Gastroesophageal sphincter (tissue), 3 donors: ENCODE measurements around the gene TAS1R1.

Experiments used
- POLR2A ChIP-seq, 2 donors: fragments of 450-650 bp; IDR thresholded peaks; one replicate each; pipeline ENCODE4 v1.6.1; 2017; ENCODE audit warnings: antibody characterized with exemption in 2 of 2, mild to moderate bottlenecking in 2 of 2, moderate library complexity in 1 of 2
- POLR2AphosphoS5 ChIP-seq: sonication (generic); formaldehyde crosslinking; IDR thresholded peaks from one replicate; pipeline ENCODE4 v1.6.1; 2017; ENCODE audit warnings: antibody characterized with exemption
- TF ChIP-seq, protein P1 (sequence below), 4 experiments: fragments of 200-600 bp in 2 of 4; fragments of 450-650 bp in 2 of 4; sonication (generic) in 1 of 4; IDR thresholded peaks; one replicate each; pipeline ENCODE4 v1.5.1; 2017 to 2019; ENCODE audit warnings: antibody characterized with exemption in 4 of 4, mild to moderate bottlenecking in 2 of 4, moderate library complexity in 2 of 4

DNA sequence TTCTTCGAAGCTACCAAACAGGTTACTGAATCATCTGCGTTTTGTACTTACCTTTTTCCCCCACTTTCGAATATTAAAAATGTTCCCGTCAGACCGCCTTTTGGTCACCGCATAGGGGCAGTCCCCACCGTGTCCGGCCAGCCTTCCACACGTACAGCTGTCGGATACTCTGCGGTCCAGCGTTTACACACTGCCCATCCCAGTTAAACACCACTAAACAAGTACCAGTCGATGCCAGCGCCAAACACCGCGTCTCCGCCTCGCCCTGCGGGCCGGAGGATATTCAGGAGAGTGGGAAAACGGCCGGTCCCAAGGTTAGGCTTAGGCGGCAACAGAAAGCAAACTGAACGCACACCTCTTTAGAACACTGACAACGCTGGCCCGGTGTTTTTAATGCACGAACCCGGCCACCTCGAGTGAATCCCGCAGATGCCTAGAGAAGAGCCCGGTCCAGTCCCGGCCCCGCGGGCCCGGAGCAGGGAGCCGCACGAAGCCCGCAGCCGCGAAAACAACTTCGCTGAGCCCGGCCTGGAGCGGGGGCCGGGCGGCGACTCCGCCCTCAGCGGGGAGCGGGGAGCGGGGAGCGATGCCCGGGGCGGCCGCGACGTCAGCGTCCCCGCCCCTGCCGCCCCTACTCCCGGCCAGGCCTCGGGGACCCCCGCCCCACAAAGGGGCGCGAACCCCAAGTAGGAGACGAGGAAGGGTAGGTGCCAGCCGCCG, 57.7 kb downstream of the TAS1R1 start:
- TF ChIP-seq POLR2A (IDR thresholded peaks at IDR 0.05) (peak; percentile 80 to 81), POLR2AphosphoS5 (peak; percentile 45)
- TF ChIP-seq, protein P1, sequence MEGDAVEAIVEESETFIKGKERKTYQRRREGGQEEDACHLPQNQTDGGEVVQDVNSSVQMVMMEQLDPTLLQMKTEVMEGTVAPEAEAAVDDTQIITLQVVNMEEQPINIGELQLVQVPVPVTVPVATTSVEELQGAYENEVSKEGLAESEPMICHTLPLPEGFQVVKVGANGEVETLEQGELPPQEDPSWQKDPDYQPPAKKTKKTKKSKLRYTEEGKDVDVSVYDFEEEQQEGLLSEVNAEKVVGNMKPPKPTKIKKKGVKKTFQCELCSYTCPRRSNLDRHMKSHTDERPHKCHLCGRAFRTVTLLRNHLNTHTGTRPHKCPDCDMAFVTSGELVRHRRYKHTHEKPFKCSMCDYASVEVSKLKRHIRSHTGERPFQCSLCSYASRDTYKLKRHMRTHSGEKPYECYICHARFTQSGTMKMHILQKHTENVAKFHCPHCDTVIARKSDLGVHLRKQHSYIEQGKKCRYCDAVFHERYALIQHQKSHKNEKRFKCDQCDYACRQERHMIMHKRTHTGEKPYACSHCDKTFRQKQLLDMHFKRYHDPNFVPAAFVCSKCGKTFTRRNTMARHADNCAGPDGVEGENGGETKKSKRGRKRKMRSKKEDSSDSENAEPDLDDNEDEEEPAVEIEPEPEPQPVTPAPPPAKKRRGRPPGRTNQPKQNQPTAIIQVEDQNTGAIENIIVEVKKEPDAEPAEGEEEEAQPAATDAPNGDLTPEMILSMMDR (IDR thresholded peaks at IDR 0.05): peak in 1 of 4 experiments; percentile 7
